NCI-H1694 treated with DMSO at 0.1 percent for 48 hours (cell line): ENCODE measurements around the gene MAP2K1.
"Not testable (repeated sequence)": the region's sequence is repeated elsewhere in the genome, so short reads cannot be mapped to it uniquely, and the experiment has no call there.

ENCODE experiments used
- DNase-seq: peaks from one replicate; lab custom pipeline; 2025; lab: John Stamatoyannopoulos, UW

Gene MAP2K1

DNA sequence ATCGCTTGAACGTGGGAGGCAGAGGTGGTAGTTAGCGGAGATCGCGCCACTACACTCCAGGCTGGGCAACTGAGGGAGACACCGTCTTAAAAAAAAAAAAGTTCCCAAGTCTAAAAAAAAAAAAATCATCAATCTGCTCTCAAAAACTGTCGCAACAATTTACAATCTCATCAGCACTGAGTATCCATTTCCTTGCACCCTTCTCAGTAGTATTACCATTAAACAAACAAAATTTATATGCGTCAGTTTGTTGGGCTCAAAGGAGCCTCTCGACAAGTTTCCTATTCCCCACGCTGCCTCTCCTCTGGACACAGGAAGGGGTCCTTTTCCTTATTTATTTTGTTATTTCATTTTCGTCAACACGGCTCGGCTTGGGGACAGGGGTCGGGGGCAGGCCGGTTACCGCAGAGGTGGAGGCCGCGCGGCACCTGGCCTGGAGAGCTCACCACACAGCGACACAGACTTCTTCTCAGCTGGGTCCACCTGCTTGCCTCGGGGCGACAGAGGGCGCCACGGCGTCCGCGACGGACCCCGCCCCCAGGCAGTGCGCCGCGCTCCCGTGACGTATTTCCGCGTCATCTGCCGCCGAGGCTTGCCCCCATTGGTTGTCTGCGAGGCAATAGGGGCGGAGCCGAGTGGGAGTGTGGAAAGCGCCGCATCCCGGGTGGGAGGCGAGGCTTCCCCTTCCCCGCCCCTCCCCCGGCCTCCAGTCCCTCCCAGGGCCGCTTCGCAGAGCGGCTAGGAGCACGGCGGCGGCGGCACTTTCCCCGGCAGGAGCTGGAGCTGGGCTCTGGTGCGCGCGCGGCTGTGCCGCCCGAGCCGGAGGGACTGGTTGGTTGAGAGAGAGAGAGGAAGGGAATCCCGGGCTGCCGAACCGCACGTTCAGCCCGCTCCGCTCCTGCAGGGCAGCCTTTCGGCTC is at the start of gene MAP2K1:
TSS of gene MAP2K1 (plus strand) at position 709 of the 920 bp plus-strand sequence. CDS start 436 bp downstream, outside the sequence.
- DNase-seq = peak; percentile 93

GRCh38 chr15:66348530-66348929 is 38.2 kb upstream of the MAP2K1 start:
- not testable (repeated sequence) for DNase-seq

DNA sequence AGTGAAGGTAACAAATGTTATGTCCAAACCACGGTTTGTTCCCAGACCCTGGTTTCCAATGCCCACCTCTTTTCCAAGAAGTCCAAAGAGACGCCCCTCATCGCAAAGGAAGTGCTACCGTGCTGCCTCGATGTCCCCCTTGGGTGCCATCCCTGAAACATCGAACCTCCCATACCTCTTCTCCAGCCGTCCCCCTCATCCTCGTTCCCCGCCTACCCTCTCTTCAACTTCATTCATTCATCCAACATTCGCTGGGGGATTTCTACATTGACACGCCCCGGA is 30.7 kb upstream of the MAP2K1 start:
- DNase-seq = no peak

- peak; percentile 89 for DNase-seq
Observed at GRCh38 chr15:66356359-66357236, 30.1 kb upstream of the MAP2K1 start, which contains the start of gene TIPIN. Gene TIPIN, minus strand, starts transcription at chr15:66356685. Its CDS starts 3,738 bp downstream, at chr15:66352947.

DNA sequence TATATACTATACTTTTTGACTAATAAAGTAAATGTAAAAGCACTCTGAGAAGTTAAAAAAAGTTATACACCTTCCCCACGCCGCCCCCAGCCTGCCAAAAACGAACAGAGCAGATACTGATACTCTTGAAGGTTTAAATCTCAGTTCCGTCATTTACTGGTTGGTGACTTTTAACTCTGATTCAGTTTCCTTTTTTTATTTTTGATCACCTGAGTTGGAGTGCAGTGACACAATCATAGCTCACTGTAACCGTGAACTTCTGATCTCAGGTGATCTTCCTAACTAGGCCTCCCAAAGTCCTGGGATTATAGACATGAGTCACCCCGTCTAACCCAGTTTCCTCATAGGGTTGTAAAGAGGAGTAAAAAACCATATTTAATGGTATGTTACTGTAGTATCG is 27.0 kb upstream of the MAP2K1 start:
- no peak for DNase-seq

- not testable (repeated sequence) for DNase-seq
Observed at GRCh38 chr15:66361745-66362460, 24.8 kb upstream of the MAP2K1 start.

DNA sequence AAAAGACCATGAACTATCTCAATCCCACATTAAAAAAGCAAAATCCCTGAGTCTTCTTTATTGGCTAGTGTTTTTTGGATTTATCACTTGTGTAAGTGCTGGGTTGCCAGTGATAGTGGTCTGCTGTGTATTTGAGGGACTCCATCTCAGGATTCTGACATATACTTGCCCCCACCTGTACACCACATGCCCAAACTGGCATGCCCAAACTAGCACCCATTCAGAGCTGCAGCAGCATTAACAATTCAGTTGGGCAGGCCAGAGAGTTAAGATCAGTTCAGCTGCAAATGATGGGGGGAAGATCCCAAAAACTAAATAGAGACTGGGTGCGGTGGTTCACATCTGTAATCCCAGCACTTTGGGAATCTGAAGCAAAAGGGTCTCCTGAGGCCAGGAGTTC is 23.9 kb upstream of the MAP2K1 start:
- DNase-seq = no peak

- no peak for DNase-seq
Observed at GRCh38 chr15:66364944-66365528, 21.7 kb upstream of the MAP2K1 start.

- no peak for DNase-seq
Observed at GRCh38 chr15:66369773-66370651, 16.7 kb upstream of the MAP2K1 start.

DNA sequence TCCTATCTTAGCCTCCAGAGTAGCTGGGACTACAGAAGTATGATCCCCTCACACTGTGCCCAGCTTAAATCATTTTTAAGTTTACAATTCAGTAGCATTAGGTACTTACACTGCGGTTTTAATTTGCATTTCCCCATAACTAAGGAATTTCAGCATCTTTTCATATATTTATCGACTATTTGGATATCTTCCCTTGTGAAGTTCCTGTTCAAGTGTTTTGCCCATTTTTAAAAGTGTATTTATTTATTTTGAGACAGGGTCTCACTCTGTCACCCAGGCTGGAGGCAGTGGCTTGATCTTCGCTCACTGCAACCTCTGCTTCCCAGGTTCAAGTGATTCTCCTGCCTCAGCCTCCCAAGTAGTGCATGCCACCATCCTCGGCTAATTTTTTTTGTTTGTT is 12.5 kb upstream of the MAP2K1 start:
- no peak for DNase-seq

DNA sequence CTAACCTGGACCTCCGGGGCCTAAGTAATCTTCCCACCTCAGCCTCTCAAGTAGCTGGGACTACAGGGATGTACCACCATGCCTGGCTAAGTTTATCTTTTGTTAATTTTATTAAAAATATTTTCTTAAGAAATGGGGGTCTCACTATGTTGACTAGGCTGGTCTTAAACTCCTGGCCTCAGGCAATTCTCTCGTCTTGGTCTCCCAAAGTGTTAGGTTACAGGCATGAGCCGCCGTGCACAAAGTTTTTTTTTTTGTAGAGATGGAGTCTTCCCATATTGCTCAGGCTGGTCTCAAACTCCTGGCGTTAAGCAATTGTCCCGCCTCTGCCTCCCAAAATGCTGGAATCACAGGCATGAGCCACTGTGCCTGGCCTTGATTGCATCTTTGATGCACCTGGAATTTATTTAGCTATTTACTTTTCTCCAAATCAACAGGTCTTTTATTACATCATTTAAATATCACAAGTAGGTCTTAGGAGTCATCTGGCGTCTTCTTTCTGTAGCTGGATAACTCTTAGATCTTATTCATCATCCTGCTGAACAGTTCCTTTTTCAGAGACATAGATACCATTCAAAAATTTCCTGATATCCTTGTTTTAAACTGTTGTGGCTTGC is 7.8 kb upstream of the MAP2K1 start:
- no peak for DNase-seq

DNA sequence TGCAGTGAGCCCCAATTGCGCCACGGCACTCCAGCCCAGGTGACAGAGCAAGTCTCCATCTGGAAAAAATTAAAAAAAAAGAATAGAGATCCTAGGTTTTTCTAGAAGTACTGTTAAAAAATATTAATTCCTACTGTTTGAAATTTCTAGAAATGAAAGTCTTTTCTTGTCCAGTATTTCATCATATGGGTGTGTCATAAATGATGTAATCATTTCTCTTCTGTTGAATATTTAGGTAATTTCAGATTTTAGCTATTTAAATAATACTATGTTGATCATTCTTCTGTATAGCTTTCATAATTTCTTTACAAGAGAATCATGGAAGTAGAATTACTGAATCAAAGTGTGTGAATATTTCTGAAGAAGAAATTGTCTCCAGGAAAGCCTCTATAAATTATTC is 5.3 kb upstream of the MAP2K1 start:
- not testable (repeated sequence) for DNase-seq

GRCh38 chr15:66387163-66388042 is 691 bp downstream of the MAP2K1 start:
- DNase-seq = no peak

DNA sequence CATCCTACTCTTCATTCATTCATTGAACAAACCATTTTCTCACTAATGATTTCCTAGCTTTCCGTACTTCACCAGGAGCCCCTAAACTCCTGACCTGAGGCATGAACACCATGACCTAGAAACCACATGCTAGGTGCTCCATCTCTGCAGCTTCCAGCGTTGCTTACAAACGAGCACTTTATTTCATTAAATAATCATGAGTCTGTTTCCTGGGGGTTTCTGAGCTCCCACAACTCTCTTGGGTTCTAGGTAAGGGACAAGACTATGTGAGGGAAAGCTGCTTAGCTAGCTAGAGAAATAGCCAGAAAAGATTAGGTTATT is 1.3 kb downstream of the MAP2K1 start:
- no peak for DNase-seq

DNA sequence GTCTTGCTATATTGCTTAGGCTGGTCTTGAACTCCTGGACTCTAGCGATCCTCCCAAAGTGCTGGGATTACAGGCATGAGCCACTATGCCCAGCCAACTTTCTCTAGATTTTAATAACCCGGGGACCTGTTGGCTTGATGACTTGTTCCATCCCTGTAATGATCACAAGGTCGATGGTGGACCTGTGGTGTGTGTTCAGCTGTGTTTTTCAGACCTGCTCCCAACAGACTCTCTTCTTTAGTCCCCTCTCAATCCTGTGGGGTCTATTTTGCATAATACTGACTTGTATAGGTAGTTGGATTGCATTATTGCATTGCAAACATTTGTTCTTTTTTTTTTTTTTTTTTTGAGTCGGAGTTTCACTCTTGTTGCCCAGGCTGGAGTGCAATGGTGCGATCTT is 1.9 kb downstream of the MAP2K1 start:
- DNase-seq = no peak

DNA sequence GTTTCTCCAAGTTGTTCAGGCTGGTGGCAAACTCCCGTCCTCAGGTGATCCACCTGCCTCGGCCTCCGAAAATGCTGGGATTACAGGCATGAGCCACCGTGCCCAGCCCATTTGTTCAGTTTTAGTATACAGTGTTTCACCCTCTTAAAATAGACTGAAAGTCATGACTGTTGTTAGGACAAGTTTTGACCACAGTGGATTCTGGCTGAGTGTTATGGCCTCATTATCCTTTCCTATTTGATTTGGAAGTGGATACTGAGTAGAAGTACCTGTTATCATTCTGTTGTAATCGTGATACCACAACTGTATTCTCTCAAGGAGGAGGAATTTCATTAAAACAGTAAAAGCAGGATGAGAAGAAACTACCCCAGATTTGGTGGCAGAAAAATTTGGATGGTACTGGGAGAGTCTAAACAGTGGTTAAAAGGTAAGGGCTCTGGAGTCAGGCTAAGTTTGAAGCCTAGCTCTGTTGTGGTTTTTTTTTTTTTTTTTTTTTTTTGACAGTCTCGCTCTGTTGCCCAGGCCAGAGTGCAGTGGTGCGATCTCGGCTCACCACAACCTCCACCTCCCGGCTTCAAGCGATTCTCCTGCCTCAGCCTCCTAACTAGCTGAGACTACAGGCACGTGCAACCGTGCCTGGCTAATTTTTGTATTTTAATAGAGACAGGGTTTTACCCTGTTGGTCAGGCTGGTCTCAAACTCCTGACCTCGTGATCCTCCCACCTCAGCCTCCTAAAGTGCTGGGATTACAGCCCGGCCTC is 2.6 kb downstream of the MAP2K1 start:
- no peak for DNase-seq

- DNase-seq = no peak
Observed at GRCh38 chr15:66389859-66390381, 3.2 kb downstream of the MAP2K1 start.

DNA sequence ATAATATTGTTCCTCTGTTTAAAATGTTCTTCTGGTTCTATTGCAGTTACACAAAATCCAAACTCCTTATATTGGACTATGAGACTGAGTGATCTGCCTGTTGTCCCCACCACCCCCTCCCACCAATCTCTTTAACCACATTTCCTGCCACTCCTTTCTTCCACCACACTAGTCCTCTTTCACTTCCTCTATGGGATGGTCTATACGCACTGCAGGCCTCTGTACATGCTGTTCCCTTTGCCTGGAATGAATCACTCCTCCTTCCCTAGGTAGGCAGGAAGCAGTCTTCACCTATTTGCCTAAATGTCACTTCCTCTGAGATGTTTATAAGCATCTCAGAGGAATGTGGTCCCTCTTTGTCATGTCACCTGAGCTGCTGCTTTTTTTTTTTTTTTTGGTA is 4.0 kb downstream of the MAP2K1 start:
- no peak for DNase-seq

GRCh38 chr15:66393037-66393436 is 6.3 kb downstream of the MAP2K1 start:
- DNase-seq = not testable (repeated sequence)
